ENCODE results near the gene DGKG.

The DGKG gene

DNA sequence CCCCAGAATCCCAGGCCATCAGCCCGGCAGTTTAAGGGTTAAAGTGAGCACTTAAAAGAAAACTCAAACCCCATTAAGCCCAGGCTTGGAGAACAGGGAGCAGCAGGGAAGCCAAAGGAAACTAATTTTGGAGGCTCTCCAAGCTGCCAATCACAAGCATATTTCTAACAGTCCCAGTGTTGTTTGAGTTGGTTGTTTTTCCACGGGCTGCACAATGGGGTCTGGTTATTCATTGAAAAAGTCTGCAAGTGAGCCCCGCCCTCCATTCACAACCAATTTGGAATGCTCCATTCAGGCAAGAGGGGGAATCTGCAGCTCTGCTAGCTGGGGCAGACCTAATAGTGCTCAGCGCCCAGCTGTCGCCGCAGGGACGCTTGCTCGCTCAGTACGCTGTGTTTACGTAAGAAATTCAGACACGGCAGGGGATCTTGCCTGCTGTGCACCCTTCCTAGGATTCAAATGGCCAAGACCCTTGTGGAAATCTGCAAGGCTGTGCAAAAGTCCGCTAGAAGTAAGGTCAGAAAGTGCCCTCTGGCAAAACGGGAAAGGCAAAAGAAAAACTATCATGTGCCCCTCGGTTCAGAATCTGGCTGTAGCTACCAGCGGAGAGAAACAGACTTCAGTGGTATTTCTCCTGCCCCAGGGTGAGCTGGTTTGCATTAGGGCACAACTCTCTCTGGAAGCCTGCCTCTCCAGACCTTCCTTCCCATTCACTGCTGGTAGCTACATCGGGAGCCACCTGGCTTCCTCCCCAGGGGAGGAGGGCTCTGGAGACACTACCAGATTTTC, 264.2 kb downstream of the DGKG start:
- peak overlapping the region; percentile 54 for H3K4me3 ChIP-seq (replicated peaks; ENCODE audit: low read depth, low read length)
- TF ChIP-seq, protein P1, sequence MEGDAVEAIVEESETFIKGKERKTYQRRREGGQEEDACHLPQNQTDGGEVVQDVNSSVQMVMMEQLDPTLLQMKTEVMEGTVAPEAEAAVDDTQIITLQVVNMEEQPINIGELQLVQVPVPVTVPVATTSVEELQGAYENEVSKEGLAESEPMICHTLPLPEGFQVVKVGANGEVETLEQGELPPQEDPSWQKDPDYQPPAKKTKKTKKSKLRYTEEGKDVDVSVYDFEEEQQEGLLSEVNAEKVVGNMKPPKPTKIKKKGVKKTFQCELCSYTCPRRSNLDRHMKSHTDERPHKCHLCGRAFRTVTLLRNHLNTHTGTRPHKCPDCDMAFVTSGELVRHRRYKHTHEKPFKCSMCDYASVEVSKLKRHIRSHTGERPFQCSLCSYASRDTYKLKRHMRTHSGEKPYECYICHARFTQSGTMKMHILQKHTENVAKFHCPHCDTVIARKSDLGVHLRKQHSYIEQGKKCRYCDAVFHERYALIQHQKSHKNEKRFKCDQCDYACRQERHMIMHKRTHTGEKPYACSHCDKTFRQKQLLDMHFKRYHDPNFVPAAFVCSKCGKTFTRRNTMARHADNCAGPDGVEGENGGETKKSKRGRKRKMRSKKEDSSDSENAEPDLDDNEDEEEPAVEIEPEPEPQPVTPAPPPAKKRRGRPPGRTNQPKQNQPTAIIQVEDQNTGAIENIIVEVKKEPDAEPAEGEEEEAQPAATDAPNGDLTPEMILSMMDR (IDR thresholded peaks at IDR 0.05; ENCODE audit: low read length, missing control alignments): no peak
- DNase-seq (ENCODE audit: low read depth): peak; percentile 94

GRCh38 chr3:186097317-186097662, 264.7 kb downstream of the DGKG start:
- H3K4me3 ChIP-seq (replicated peaks; ENCODE audit: low read depth, low read length): peak overlapping the region; percentile 54
- DNase-seq (ENCODE audit: low read depth): no peak
- TF ChIP-seq, protein P1 (IDR thresholded peaks at IDR 0.05; ENCODE audit: low read length, missing control alignments): no peak

Data from fibroblast of pulmonary artery (primary cell).